Spleen (tissue), 11 donors: ENCODE results near the gene ABHD4. TPM values are rescaled to one million over a fixed set of nuclear protein-coding genes. Genes with fewer than 3 reads are reported as not detected.

ENCODE experiments used
- DNase-seq: peaks from one replicate; pipeline ENCODE4 v3.0.0-alpha.2; 2020
- H3K27ac ChIP-seq, 8 donors: fragments of 200-600 bp; sonication (generic) in 7 of 8; 1 replicate in 4 of 8; 2 replicates in 4 of 8; pipeline versions ENCODE4 v1.5.0 to v1.8.0; 2016 to 2021; ENCODE audit warnings: inconsistent platforms in 4 of 8, mild to moderate bottlenecking in 4 of 8, moderate library complexity in 1 of 8
- H3K27me3 ChIP-seq, 7 donors: fragments of 200-600 bp; sonication (generic) in 6 of 7; replicated peaks in 1 of 7; 1 replicate in 4 of 7; 2 replicates in 3 of 7; pipeline versions ENCODE4 v1.5.0 to v1.8.0; 2016 to 2021; ENCODE audit warnings: inconsistent platforms in 3 of 7, mild to moderate bottlenecking in 1 of 7
- H3K36me3 ChIP-seq, 6 donors: fragments of 200-600 bp; sonication (generic) in 5 of 6; 1 replicate in 4 of 6; 2 replicates in 2 of 6; pipeline versions ENCODE4 v1.5.0 to v1.8.0; 2016 to 2021; ENCODE audit warnings: inconsistent platforms in 2 of 6
- H3K4me1 ChIP-seq, 6 donors: fragments of 200-600 bp; sonication (generic) in 5 of 6; 1 replicate in 3 of 6; 2 replicates in 3 of 6; pipeline versions ENCODE4 v1.5.0 to v1.8.0; 2016 to 2021; ENCODE audit warnings: inconsistent platforms in 3 of 6
- H3K4me3 ChIP-seq, 8 donors: fragments of 200-600 bp; sonication (generic) in 7 of 8; 1 replicate in 4 of 8; 2 replicates in 4 of 8; pipeline versions ENCODE4 v1.5.0 to v1.8.0; 2016 to 2021; ENCODE audit warnings: inconsistent platforms in 4 of 8, mild to moderate bottlenecking in 4 of 8, moderate library complexity in 2 of 8
- H3K9me3 ChIP-seq, 8 donors: fragments of 200-600 bp; sonication (generic) in 7 of 8; 1 replicate in 4 of 8; 2 replicates in 4 of 8; pipeline versions ENCODE4 v1.5.0 to v1.8.0; 2016 to 2021; ENCODE audit warnings: inconsistent platforms in 4 of 8
- CTCF ChIP-seq, 11 experiments: fragments of 200-600 bp in 7 of 11; fragments of 450-650 bp in 4 of 11; sonication (generic) in 4 of 11; IDR thresholded peaks in 8 of 11; conservative IDR thresholded peaks in 3 of 11; 1 replicate in 7 of 11; 2 replicates in 4 of 11; pipeline versions ENCODE4 v1.4.0 to v1.8.0; 2016 to 2021; ENCODE audit warnings: antibody characterized with exemption in 11 of 11, inconsistent platforms in 4 of 11, mild to moderate bottlenecking in 1 of 11
- POLR2A ChIP-seq, 3 donors: fragments of 450-650 bp; IDR thresholded peaks; one replicate each; pipeline ENCODE4 v1.5.1; 2017; ENCODE audit warnings: antibody characterized with exemption in 3 of 3, mild to moderate bottlenecking in 1 of 3
- POLR2AphosphoS5 ChIP-seq, 3 donors: sonication (generic); formaldehyde crosslinking; IDR thresholded peaks; one replicate each; pipeline ENCODE4 v1.5.1; 2017; ENCODE audit warnings: antibody characterized with exemption in 3 of 3
- WGBS, 5 donors: extraction: QIAGEN DNeasy Blood & Tissue Kit in 3 of 5; methylation state at CpG; one replicate each; pipeline versions ENCODE4 v1.1.5 to v1.1.7; 2013 to 2018; 5-methylcytosine and 5-hydroxymethylcytosine counted together
- intact Hi-C: fragments of 100-400 bp; cut with DNase I; formaldehyde crosslinking; loops from one replicate; pipeline ENCODE4 v1.15.0; 2023; ENCODE audit warnings: low total_unique reads
- polyA plus RNA-seq, 3 donors: library from polyadenylated mRNA; stranded (reverse); fragments of 200-250 nt; gene quantifications; one replicate each; pipeline ENCODE4 v1.2.1, GENCODE V29; 2013
- total RNA-seq, 7 donors: library from RNA; depleted of rRNA in 3 of 7; stranded (reverse); fragments of >200 nt in 3 of 7; fragmentation: NEBNext Ultra II Directional in 4 of 7; extraction: Animal tissue kit (Norgen Biotek cat#: 25700) in 4 of 7; gene quantifications; one replicate each; pipeline versions ENCODE4 v1.1.0 to v1.2.1, GENCODE V29; 2016 to 2021
- donor health status: healthy with polysubstance abuse.
- donor health status: DM: no; HTN: no; CAD: no; lungs with moderate emphysema.
- donor health status: DM: no; HTN: no; CAD: no.
- donor health status: Bipolar disorder and iron deficiency.
- donor health status: healthy.
- donor health status: DM: no; HTN: no; CAD: no.
- donor health status: DM: yes; HTN: yes; CAD: no.

ABHD4 gene
- total and polyA plus RNA-seq, 10 donors, result 7.2 to 32.8 (median 23.5) TPM

- Histone ChIP-seq H3K4me1 (peaks cover 0 to 4% (median 0%) of the 10 kb centered on the region in 6 donors), H3K9me3 (no peaks in the 10 kb centered on the region), H3K27ac (no peak overlapping the region), H3K36me3 (no peaks in the 10 kb centered on the region), H3K27me3 (no peaks in the 10 kb centered on the region), H3K4me3 (no peak overlapping the region)
- intact Hi-C loops, result no loop called here
- no peak for TF ChIP-seq CTCF (IDR thresholded peaks at IDR 0.05 in 8 of 11, conservative IDR thresholded peaks at IDR 0.05 in 3 of 11)
- no peak for TF ChIP-seq POLR2AphosphoS5 (IDR thresholded peaks at IDR 0.05)
- TF ChIP-seq POLR2A (IDR thresholded peaks at IDR 0.05), result no peak
- no peak for DNase-seq
- WGBS, 5 donors, result 79 to 100% (median 85%) methylated on average over 2 of the region's 2 CpGs
These were observed 50.4 kb downstream of the ABHD4 start for GRCh38 chr14:22648506-22648905.

DNA sequence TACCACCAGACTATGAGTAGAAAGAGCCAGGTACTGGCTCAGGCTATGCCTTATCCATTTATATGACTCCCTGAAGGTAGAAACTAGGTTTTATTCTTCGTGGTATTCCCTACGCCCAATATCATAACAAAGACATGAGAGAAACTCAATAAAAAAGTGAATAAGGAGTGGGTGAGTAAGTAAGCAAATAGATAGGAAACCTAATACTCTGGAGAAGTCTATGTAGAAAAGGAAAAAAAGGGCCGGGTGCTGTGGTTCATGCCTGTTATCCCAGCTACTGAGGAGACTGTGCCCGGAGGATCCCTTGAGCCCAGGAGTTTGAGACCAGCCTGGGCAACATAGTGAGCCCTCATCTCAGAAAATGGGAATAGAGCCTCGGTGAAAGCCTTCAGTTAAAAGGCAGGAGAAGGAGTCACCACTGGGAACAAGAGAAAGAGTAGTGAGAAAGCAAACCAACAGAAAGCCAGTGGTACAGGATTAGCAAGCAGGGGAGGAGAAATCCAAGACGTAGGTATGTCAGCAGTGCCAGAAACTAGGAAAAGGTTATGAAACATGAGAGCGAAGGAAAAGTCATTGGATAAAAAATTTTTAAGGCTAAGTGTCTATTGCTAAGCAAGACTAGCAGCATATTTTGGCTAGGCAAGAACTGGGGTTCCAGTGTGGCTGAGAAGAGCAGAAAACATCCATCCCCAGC is 52.1 kb downstream of the ABHD4 start:
- no peak for DNase-seq
- Histone ChIP-seq H3K27ac (no peak overlapping the region), H3K36me3 (no peaks in the 10 kb centered on the region), H3K9me3 (no peaks in the 10 kb centered on the region), H3K4me3 (no peak overlapping the region), H3K27me3 (no peaks in the 10 kb centered on the region), H3K4me1 (peaks cover 0 to 4% (median 0%) of the 10 kb centered on the region in 6 donors)
- intact Hi-C loops, result loop anchor here (10.0 kb wide), 1 partner anchor 255 kb away; no protein-coding TSS in a partner anchor
- TF ChIP-seq CTCF (IDR thresholded peaks at IDR 0.05 in 8 of 11, conservative IDR thresholded peaks at IDR 0.05 in 3 of 11), result no peak
- TF ChIP-seq POLR2AphosphoS5 (IDR thresholded peaks at IDR 0.05), result no peak
- TF ChIP-seq POLR2A (IDR thresholded peaks at IDR 0.05), result no peak
- WGBS, 5 donors, result 81 to 94% (median 89%) methylated on average over 7 of the region's 7 CpGs

DNA sequence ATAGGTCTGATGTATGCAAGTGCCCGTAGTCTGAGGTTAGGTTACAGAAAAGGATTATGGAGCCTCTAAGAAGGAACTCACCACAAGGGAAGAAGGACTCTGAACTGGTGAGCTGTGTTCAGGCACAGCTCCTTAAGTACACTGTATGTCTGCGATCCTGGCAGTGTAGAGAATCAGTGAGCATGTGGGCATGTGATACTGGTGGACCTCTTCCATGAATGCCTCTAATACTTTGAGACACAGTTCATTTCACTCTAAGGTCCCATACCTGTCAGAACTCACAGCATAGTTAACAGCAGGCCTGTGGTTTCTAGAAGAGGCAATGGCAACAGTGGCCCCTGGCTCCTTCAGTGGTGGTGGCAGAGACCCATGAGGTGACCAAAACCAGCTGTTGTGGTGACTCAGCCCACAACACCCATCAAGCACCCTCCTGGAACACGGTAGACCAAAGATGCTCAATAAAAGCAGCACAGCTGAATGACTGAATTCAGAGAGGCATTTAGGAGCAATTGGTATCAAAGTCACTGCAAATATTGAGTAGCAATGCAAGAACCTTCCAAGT is 52.9 kb downstream of the ABHD4 start:
- WGBS, 5 donors, result 69 to 74% (median 72%) methylated on average over 3 of the region's 3 CpGs
- DNase-seq, result no peak
- no peak for TF ChIP-seq POLR2AphosphoS5 (IDR thresholded peaks at IDR 0.05)
- TF ChIP-seq CTCF (IDR thresholded peaks at IDR 0.05 in 8 of 11, conservative IDR thresholded peaks at IDR 0.05 in 3 of 11), result no peak
- no peak for TF ChIP-seq POLR2A (IDR thresholded peaks at IDR 0.05)
- no peaks in the 10 kb centered on the region for H3K27me3 ChIP-seq
- H3K9me3 ChIP-seq, result no peaks in the 10 kb centered on the region
- intact Hi-C loops, result loop anchor here (10.0 kb wide), 1 partner anchor 256 kb away; no protein-coding TSS in a partner anchor
- H3K4me1 ChIP-seq, result peaks cover 0 to 4% (median 0%) of the 10 kb centered on the region in 6 donors
- no peak overlapping the region for H3K4me3 ChIP-seq
- H3K27ac ChIP-seq, result no peak overlapping the region
- H3K36me3 ChIP-seq, result no peaks in the 10 kb centered on the region

DNA sequence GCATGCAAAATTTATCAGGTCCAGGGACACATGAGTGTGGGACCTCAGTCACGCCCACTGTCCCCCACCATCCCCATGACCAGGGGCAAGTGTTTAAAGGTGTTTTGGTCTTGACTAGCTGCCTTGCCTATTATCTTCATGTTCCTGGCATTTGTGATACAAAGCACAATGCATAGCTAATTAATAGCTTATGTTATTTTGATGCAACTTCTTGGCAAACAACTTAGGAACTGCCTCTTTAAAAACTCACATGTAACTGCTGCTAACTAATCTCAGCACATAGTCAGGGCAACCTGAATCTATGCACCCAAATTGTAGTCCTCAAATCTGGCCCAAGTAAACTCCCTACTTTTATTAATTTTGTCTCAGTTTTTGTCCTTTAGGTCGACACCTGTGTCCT is 53.5 kb downstream of the ABHD4 start:
- H3K4me3 ChIP-seq, result no peak overlapping the region
- TF ChIP-seq POLR2AphosphoS5 (IDR thresholded peaks at IDR 0.05) (no peak), POLR2A (IDR thresholded peaks at IDR 0.05) (no peak), CTCF (IDR thresholded peaks at IDR 0.05 in 8 of 11, conservative IDR thresholded peaks at IDR 0.05 in 3 of 11) (no peak)
- 79 to 97% (median 83%) methylated on average over 2 of the region's 2 CpGs for WGBS, 5 donors
- H3K9me3 ChIP-seq, result no peaks in the 10 kb centered on the region
- H3K36me3 ChIP-seq, result no peaks in the 10 kb centered on the region
- no peaks in the 10 kb centered on the region for H3K27me3 ChIP-seq
- H3K27ac ChIP-seq, result no peak overlapping the region
- intact Hi-C loops, result loop anchor here (10.0 kb wide), 1 partner anchor 257 kb away; no protein-coding TSS in a partner anchor
- peaks cover 0 to 4% (median 0%) of the 10 kb centered on the region in 6 donors for H3K4me1 ChIP-seq
- no peak for DNase-seq
